HG03571 (cell line): ENCODE results near the gene TANGO2.

Source experiments
- ATAC-seq: cut with Tn5 transposase; IDR thresholded peaks from one replicate; pipeline ENCODE4 v1.9.1; 2021; ENCODE audit not compliant: unreplicated experiment

TANGO2 gene

DNA sequence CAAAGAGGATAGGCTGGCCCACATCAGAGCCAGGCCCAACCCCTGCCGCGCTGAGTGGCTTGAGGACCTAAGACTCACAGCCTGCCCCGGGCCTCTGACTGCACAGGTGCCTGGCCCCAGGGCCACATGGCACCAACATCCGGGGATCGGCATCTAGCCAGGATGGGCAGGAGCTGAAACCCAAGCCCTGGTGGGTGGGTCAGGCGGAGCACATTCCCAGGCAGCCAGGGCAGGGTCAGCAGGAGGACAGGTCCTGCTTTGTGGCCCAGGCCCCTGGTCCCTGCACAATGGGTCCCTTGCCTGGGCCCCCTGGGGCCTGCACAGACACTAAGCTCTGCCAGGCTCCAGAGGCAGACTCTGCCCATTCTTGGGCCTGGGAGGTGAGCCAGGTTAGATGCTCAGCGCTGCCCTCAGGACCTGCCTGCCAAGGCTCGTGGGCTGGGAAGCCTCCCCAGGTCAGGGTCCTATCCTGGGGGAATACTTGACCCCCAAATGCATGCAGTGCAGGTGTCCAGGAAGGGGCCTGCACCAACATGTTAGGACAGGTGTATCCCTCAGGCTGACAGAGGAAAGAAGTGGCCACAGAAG is 37.8 kb upstream of the TANGO2 start:
- ATAC-seq, result no peak

DNA sequence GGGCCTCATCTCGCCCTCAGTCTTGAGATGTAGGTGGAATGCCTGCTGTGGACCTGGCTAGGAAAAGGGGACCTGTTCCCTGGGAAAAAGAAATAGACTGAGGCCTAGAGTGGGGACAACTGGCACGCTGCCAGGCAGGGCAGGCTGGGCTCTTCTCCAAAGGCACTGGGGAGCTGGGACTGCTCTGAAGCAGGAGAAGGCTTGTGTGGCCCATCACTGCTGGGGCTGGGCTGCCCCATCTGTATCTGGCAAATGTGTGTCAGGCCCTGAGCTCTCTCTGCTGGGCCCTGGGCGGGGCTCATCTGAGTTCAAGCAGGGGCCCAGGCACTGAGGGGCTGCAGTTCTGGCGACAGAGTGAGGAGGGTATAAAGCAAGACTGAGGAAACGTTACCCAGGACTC is 37.2 kb upstream of the TANGO2 start:
- no peak for ATAC-seq

DNA sequence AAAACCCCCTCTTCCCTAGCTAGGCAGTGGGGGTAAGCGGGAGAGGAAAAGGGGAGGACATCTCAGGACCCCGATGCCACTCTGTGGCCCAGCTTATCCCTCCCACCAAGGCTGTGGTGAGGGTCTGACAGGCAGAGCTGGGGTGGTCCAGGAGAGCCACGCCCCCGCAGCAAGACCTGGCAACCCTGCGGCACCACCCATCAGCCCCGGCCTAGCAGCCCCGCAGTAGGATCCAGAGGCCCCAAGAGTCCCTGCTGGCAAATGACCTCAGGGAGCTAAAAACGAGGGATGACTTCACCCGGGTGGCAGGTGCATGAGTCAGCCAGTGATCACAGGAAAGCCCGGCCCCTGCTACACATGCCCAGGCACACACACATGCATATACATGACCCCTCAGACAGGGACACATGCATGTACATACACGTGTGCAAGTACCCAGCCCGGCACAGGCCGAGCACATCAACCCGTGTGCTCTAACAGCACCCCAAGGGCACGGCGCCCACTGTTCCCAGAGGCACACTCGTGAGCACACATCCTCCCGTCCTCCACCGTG is 36.6 kb upstream of the TANGO2 start:
- ATAC-seq, result no peak

DNA sequence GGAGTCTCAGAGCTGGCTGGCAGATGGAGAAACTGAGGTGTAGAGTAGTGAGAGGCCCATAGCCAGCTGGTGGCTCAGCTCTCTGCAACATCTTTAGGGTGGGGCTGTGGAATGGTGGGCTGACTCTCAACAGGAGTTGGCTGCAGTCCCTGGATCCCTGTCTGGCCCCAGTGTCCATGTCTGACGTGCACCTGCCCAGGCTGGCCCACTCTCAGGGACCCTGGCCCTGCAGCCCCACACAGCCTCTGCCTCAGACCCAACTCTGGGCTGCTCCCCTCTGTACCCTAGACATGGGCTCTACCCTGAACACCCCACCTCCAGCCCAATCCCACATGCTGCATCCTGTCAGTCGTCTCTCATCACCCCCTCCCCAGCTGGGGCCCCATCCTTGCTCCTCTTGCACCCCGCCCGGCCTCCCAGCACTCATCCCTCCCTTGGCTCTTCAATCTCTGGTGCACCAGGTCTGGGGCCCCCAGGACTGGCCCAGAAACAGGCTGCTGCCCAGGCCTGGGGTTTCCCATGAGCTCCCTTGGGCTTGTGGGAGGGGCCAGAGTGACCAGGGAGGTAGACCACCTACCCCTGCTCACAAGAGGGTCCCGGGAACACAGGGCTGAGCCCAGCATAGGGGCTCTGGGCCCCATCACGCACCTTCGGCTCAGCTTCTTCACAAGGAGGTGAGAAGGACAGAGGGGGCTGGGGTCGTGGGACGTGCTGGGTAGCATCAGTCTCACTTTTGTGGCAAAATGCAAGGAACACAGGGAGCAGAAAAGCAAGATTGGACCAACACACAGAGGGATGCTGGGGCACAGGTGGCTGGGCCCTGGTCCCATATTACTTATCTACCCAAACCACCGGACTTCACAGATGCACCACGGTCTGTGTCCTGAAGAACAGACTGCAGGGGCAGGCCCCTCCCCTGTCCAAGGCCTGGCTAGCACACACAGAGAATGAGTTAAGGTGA is 35.8 kb upstream of the TANGO2 start:
- ATAC-seq, result no peak

DNA sequence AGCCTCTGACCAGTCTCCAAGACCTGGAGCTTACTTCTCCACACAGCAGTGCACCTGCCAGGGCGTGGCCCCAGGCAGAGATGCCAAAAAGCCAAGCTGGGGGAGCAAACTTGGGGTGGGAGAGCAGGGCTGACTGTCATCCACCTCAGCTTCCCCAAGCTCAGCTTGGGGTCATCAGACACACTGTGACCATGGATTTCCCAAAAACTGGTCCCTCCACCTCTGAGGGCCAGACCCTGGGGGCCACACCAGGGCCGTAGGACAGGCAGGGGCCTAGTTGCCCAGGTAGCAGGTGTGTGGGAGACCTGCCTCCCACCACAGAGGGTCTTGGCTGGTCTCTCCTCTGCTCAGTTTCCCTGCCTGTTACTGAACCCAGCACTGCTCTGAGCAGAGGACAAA is 34.9 kb upstream of the TANGO2 start:
- ATAC-seq, result no peak

DNA sequence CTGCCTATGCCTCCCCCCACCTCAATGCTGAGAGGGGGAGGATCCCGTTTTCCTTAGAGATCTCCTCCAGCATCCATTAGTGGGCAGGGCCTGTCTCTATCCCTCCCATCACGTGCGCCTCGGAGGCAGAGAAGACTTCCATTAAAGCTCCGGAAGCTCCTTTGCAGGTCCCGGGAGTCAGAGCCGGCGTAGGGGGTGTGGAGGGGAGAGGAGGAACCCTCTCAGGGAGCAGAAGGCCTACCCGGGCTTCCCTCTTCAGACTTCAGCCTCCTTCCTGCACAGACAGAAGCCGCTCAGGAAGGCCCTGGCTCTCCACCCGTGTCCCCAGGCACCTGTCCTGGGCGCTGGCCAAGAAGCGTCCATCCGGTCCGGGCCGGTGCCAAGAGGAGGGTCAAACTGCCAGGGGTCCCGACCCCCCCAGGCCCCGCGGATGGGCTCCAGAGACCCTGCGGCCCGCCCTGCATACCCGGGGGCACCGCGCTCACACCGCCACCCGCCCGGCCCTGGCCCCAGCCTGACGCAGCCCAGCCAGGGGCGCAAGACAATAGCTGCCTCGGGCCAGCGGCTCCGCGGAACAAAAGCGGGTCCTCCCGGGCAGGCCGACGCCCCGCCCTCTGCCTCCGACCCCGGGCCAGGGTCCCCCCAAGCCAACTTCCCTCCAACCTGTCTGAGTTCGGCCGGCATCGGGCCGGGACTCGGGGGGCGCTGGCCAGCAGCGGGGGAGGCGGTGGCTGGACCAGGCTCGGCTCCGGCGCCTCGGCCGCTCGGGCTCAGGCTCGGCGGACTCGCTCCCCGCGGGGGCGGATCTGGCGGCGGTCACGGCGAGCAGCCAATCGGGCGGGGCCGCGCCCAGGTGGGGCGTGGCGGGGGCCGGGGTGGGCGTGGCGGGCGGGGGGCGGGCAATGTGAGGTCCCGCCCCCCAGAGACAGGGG is 34.2 kb upstream of the TANGO2 start:
- no peak for ATAC-seq

DNA sequence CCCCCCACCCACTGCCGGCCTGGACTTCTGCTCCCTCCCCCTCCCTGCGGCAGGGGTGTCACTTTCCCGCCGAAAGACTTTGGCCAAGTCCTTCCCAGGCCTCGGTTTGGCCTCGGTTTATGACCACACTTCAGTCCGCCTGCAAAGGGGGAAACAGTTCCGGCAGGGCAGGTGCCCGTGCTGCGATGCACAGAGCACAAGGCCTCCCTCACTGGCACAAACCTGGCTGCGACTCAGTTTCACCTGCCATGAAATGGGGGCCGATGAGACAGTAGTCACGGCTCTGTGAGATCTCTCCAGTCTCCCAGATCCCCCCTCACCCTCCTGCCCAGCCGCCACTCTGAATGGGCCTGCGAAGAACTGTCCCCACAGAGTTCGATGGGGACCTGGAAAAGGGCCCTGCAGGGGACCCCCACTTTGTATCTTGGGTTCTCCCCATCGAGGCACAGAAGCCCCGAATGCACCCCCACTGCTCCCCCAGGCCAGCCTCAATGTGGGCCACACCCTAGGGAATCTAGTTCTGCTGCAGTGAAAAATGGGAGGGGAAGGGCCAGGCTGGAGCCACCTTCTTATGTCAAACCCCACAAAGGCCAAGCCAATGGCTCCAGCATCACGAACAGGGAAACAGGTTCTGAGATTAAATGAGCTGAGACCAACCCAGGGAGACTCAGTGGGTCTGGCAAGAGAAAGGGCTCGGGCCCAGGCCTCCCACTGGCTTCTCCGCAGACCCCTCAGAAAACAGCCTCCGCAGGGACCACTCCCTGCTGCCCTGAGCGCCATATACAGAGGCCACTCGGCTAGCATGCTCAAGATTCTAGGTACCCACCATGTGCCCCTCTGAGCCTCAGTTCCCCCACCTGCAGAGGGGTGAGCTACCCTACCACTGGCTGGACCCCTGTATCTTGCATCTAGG is 33.3 kb upstream of the TANGO2 start:
- no peak for ATAC-seq

DNA sequence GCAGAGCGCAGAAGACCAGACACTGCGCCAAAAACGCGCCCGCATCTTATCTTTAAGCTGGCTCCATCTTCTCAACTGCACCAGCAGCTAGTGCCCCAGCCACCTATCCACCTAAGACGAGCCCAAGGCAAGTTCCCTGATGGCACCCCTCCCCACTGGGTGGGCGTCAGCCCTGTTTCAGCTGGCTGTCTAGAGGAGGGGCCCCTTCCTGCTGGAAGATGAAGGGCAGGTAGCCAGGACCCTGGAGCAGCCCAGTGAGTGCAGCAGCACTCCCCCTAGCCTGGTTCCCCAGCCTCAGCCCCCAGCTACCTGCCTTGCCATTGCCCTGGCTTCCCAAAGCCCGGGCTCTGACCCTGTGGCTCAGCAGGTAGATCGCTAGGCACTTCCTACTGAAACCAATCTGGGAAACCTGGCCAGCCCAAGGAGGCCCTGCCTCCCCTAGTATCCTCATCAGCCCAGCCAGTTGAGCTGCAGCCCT is 32.5 kb upstream of the TANGO2 start:
- no peak for ATAC-seq

DNA sequence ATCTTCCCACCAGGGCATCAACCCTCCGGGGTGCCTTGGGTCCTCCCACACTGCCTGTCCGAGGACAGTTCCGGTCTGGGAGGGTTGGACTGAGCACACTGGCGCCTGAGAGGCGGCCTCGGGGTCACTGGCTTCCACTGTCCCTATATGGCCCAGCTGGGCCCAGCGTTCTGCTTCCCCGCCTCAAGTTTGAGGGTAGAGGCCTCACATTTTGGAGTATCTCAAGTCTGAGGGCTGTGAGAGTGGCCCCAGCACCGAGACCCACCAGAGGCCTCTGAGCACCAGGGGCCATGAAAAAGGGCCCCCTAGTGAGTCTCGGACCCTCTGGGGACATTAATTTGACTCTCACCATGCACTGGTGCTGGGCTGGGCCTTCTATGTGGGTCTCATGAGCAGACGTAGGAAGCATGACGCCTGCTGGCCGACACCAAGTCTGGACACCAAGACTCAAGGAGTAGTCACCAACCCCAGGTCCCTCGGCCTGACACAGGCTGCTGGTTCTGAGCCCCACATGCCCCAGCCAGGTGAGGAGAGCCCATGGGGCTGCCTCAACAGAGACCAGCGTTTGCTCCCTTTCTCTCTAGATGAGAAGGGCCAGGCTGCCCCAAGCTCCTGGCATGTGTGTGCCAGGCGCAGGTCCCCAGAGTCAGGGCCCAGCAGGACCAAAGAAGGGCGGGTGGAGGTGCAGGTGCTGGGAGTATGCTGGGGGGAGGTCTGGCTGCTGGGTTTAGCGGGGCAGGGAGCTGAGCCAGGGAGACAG is 31.8 kb upstream of the TANGO2 start:
- no peak for ATAC-seq

DNA sequence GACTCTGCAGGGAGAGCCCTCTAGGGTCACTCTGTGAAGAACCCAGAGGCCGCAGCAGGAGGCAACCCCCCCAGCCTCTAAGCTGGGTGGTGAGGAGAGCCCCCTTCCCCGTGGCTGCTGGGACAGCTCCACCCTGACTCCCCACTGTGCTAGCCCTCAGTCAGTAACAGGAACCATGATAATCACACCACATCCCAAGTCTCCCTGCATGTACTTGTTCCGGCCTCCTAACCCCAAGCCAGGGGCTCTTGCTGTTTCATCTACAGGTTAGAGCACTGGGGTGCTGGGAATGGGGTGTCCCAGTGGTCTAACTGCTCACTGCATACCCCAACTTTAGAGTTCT is 31.2 kb upstream of the TANGO2 start:
- ATAC-seq, result no peak

DNA sequence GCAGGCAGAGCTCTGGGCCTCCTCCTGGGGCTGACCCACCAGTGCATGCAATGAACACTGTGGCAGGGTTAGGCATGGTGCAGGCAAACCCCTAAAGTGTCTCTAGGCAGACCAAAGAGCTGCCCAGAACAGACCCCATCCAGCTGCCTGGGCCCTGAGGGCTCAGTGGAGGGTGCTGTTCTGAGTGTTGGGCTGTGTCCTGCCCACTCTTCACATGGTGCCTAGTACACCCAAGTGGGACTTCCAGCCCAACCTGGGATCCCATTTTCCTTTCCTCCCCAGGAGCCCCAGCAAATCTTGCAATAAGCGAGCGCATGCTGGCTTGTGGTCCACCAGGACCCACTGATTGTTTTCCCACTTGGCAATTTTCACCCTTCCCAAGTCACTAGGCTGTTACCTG is 30.7 kb upstream of the TANGO2 start:
- no peak for ATAC-seq

DNA sequence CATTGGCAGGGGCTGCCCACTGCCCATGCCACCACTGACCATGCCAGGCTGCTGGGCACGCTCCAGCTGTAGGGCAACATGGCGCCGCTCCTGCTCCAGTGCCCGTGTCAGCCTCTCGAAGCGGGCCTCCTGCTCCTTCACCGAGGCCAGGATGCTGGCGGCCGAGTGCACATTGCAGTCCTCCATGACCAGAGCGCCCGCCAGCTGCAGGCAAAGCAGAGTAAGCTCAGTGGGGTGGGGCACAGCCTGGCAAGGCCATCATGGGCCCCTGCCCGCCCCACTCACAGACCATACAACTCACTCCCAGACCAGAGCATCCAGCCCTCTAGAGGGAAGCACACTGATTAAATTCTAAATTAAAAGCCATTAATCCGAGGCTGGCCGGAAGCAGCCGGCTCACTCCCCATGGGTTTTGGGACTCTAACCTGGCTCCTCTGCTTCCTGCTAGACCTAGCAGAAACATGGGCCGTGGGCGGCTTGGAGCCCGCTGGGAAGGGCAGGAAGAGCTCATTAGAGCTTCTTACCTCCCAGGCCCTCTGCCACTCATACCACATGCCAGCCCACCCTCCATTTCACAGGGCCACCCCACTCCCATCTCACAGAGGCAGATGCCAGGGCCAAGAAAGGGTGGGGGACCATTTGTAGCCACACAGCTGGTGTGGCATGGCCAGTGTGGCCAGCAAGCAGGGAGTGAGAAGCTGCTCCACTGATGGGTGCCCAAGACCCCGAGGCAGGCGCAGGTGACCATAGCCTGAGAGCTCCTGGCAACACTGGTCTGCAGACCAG is 30.1 kb upstream of the TANGO2 start:
- ATAC-seq, result no peak

DNA sequence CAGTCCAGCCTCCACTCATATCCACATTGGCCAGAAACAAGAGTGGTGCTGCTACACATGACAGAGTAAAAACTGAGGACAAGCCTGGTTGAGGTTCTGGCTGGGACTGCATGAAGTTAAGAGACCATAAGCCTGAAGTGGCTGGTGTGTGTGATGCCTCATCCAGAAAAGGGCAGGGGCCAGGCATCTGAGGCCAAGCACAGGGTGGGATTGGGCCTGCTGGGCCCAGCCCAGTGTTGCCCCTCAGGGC is 29.6 kb upstream of the TANGO2 start:
- no peak for ATAC-seq

DNA sequence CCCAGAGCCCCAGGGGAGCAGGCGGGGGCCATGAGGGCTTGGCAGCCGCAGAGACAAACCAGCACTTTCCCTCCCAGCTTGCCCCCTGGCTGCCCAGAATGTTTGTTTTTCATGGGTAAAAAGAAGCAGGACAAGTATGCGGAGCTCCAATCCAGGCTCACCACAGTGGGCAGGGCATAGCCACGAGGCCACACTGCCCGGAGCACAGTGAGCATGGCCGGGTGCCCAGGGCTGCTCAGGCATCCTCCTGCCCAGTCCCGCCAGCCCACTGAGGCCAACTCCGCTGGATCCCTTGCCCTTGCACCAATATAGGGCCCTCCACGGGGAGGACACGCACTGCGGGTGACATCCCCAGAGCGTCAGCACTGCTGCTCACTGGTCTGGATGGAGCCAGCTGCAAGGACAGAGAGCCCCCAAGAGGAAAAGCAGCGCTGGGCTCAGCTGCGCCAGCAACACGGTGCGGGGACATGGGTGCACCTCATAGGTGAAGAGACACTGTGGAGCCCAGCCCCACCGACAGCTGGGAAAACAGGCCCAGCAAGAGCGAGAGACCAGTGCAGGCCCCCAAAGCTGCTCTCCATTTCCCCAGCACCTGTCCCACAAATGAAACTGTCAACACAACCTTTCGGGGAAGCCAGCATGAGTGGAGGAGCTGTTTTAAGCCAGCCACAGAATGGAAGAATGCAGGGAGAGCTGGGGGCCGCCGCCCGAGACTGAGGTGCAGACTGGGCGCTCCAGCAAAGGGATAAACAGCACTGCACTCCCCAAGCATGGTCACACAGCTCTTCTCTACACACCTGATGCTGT is 29.1 kb upstream of the TANGO2 start:
- no peak for ATAC-seq

DNA sequence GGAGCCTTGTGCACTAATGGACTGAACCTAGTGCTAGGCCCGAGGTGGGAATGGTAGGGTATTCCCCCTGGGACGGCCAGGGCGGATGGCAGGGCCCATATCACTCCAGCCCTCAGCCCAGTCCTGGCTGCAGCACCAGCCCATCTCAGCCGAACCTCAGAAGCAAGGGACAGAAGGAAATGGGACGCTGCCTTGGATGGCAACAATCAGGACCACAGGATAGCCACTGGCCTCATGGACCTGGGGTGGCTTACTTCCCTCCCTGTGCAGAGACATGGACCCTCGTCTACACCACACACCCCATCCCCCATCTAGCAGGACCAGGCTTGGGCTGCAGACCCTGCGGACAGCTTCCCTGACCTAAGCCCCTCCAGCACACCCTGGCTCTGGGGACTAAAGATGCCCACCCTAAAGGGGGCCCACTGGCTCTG is 28.4 kb upstream of the TANGO2 start:
- no peak for ATAC-seq

DNA sequence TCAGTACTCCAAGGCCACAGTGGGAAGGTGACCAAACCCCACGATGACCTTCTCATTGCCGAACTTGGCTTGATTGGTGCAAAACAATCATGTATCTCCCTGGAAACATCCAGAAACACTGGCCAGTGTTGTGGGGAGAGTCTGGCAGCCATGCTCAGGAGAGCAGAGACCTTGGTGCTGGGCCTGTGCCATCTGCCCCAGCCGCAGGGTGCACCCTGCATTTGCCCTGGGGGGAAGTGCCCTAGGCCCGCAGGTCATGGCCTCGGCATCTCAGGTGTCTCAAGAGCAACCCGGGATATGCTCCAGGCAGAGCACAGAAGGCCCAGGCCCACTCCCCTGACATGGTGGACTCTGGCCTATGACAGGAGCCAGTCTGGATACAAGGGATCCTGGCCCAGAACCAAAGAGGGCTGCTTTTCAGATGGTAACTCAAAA is 28.0 kb upstream of the TANGO2 start:
- ATAC-seq, result no peak

DNA sequence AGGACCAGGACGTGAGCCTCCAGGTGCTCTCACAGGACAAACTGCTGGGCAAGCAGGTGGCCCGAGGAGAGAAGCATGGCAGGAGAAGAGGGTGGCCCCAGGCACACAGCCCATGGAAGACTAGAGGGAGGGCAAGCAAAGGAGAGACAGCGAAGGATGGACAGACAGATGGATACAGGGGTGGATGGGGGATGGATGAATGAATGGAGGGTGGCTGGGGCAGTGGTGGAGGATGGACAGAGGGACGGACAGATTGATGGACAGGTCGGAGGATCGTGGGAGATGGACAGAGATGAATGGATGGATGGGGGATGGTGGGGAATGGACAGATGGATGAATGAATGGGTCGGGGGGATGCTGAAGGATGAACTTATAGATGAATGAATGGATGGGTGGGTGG is 27.0 kb upstream of the TANGO2 start:
- no peak for ATAC-seq
